Esophagus muscularis mucosa (tissue), 4 donors: ENCODE data around the gene KRT86. TPM values are rescaled to one million over a fixed set of nuclear protein-coding genes. Genes with fewer than 3 reads are reported as not detected.

Source experiments
- DNase-seq: peaks from one replicate; pipeline ENCODE4 v3.0.0-alpha.2; 2017; ENCODE audit errors: extremely low spot score
- H3K27ac ChIP-seq, 4 donors: fragments of 200-600 bp; sonication (generic); replicated peaks in 1 of 4; 1 replicate in 3 of 4; 2 replicates in 1 of 4; pipeline ENCODE4 v1.5.1; 2016 to 2019; ENCODE audit warnings: mild to moderate bottlenecking in 1 of 4
- H3K27me3 ChIP-seq, 4 donors: fragments of 200-600 bp; sonication (generic); one replicate each; pipeline versions ENCODE4 v1.5.1 to v1.6.0; 2016 to 2019
- H3K36me3 ChIP-seq, 4 donors: fragments of 200-600 bp; sonication (generic); one replicate each; pipeline ENCODE4 v1.5.1; 2016 to 2019
- H3K4me1 ChIP-seq, 4 donors: fragments of 200-600 bp; sonication (generic); one replicate each; pipeline ENCODE4 v1.5.1; 2016 to 2019
- H3K4me3 ChIP-seq, 4 donors: fragments of 200-600 bp; sonication (generic); 1 replicate in 2 of 4; 2 replicates in 2 of 4; pipeline ENCODE4 v1.5.1; 2016 to 2019; ENCODE audit warnings: mild to moderate bottlenecking in 4 of 4, moderate library complexity in 1 of 4
- H3K9me3 ChIP-seq, 4 donors: fragments of 200-600 bp; sonication (generic); 1 replicate in 3 of 4; 2 replicates in 1 of 4; pipeline ENCODE4 v1.5.1; 2016 to 2019
- EP300 ChIP-seq: sonication (generic); formaldehyde crosslinking; IDR thresholded peaks from one replicate; pipeline ENCODE4 v1.6.1; 2017; ENCODE audit warnings: antibody characterized with exemption
- POLR2A ChIP-seq: fragments of 450-650 bp; IDR thresholded peaks from one replicate; pipeline ENCODE4 v1.6.1; 2017; ENCODE audit warnings: antibody characterized with exemption, moderate library complexity, mild to moderate bottlenecking, low read depth
- POLR2AphosphoS5 ChIP-seq, 2 donors: sonication (generic); formaldehyde crosslinking; IDR thresholded peaks; one replicate each; pipeline ENCODE4 v1.6.1; 2017; ENCODE audit warnings: antibody characterized with exemption in 2 of 2
- WGBS: methylation state at CpG from one replicate; pipeline ENCODE4 v1.1.5; 2018; 5-methylcytosine and 5-hydroxymethylcytosine counted together
- intact Hi-C: fragments of 100-400 bp; cut with DNase I; formaldehyde crosslinking; loops from one replicate; pipeline ENCODE4 v1.15.1; 2023
- total RNA-seq, 4 donors: library from RNA; depleted of rRNA; stranded (reverse); fragments of >200 nt; gene quantifications; one replicate each; pipeline versions ENCODE4 v1.1.0 to v1.2.1, GENCODE V29; 2016
- TF ChIP-seq, protein P1 (sequence below), 3 experiments: fragments of 200-600 bp in 2 of 3; fragments of 450-650 bp in 1 of 3; sonication (generic) in 2 of 3; IDR thresholded peaks; one replicate each; pipeline ENCODE4 v1.5.1; 2017 to 2019; ENCODE audit warnings: antibody characterized with exemption in 3 of 3, mild to moderate bottlenecking in 2 of 3, moderate library complexity in 1 of 3

Gene KRT86
- total RNA-seq, 4 donors from 2014 or later = 0.29 to 0.33 TPM; not detected in 2

DNA sequence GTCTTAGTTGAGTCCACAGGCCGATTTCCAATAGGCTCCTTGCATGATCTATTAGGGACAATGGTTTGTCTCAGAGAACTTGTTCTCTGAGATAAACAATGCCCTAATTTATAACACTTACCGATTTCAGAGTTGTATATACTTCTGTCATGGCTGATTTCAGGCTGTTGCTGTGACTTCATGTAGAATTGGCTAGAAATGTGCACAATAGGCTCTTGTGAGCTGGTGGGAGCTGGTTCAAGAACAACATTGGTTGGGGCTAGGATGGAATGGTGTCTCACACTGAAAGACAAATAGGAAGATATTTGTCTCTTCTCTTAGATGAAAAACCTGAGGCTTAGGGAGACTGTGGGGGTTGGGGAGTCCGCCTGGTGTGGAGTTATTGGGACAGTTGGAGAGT lies 6.7 kb upstream of the KRT86 start:
- no peak overlapping the region for H3K27ac ChIP-seq
- H3K36me3 ChIP-seq = no peaks in the 10 kb centered on the region
- no peaks in the 10 kb centered on the region for H3K9me3 ChIP-seq
- intact Hi-C loops = no loop called here
- TF ChIP-seq, protein P1, sequence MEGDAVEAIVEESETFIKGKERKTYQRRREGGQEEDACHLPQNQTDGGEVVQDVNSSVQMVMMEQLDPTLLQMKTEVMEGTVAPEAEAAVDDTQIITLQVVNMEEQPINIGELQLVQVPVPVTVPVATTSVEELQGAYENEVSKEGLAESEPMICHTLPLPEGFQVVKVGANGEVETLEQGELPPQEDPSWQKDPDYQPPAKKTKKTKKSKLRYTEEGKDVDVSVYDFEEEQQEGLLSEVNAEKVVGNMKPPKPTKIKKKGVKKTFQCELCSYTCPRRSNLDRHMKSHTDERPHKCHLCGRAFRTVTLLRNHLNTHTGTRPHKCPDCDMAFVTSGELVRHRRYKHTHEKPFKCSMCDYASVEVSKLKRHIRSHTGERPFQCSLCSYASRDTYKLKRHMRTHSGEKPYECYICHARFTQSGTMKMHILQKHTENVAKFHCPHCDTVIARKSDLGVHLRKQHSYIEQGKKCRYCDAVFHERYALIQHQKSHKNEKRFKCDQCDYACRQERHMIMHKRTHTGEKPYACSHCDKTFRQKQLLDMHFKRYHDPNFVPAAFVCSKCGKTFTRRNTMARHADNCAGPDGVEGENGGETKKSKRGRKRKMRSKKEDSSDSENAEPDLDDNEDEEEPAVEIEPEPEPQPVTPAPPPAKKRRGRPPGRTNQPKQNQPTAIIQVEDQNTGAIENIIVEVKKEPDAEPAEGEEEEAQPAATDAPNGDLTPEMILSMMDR (IDR thresholded peaks at IDR 0.05) = no peak
- no peak for TF ChIP-seq EP300
- TF ChIP-seq POLR2AphosphoS5 (IDR thresholded peaks at IDR 0.05) = no peak
- H3K27me3 ChIP-seq = peaks cover 0 to 6% (median 0%) of the 10 kb centered on the region in 4 donors
- H3K4me1 ChIP-seq = peaks cover 0 to 3% (median 0%) of the 10 kb centered on the region in 4 donors
- DNase-seq = no peak
- H3K4me3 ChIP-seq = no peak overlapping the region
- WGBS = 71% methylated on average over 3 of the region's 3 CpGs

DNA sequence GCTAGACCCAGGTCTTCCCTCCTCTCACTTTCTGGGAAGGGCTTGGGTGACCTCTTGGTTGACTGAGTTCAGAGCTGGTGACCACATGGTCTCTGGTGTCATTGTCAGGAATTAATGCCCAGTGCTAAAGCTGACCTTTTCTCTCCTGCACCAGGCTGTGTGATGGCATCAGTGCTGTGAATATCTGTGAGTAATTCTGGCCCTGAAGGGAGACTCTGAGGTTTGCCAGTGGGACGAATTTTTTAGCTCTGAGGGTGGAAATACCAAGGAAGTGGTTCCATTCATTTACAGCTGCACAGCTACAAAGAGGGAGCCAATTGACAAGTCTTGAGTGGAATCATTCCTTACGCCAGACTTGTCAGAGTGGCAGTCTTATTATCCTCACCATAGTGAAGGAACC lies 6.2 kb upstream of the KRT86 start:
- no peak overlapping the region for H3K4me3 ChIP-seq
- no peak for TF ChIP-seq POLR2AphosphoS5 (IDR thresholded peaks at IDR 0.05)
- TF ChIP-seq, protein P1 (IDR thresholded peaks at IDR 0.05) = no peak
- no peak for TF ChIP-seq EP300
- no peak for TF ChIP-seq POLR2A
- H3K27me3 ChIP-seq = peaks cover 0 to 6% (median 0%) of the 10 kb centered on the region in 4 donors
- no peak overlapping the region for H3K27ac ChIP-seq
- no peaks in the 10 kb centered on the region for H3K36me3 ChIP-seq
- intact Hi-C loops = no loop called here
- no peak for DNase-seq
- no peaks in the 10 kb centered on the region for H3K9me3 ChIP-seq
- peaks cover 0 to 3% (median 0%) of the 10 kb centered on the region in 4 donors for H3K4me1 ChIP-seq
- WGBS = 70% methylated on average over 2 of the region's 2 CpGs

DNA sequence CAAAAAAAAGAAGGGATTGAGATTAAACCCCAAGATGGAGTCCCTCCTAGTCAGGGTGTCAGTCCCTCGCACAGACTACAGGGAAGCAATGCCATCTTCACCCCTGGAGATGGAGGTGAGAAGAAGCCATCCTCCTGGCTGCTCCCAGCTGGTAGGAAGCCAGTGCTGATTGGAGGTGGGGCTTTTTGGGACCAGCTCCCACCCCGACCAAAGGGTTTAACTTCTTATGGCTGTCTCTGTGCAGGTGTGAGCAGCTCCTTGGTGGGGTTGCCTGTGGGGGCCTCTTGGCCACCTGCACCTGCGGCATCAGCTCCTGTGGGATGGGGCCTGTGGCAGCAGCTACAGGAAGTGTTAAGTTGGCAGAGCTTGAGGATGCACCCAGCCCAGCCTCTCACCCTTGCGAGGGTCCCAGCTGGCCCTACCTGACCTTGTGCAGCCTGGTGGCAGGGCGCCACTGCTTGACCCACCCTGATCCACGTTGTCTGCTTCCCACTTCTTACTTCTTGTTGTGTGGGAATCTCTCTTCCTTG lies 3.8 kb upstream of the KRT86 start:
- no peak for DNase-seq
- H3K36me3 ChIP-seq = no peaks in the 10 kb centered on the region
- TF ChIP-seq POLR2AphosphoS5 (IDR thresholded peaks at IDR 0.05) (no peak), POLR2A (no peak), EP300 (no peak)
- TF ChIP-seq, protein P1 (IDR thresholded peaks at IDR 0.05) = no peak
- H3K27ac ChIP-seq = no peak overlapping the region
- no peak overlapping the region for H3K4me3 ChIP-seq
- intact Hi-C loops = no loop called here
- H3K4me1 ChIP-seq = no peaks in the 10 kb centered on the region
- H3K9me3 ChIP-seq = no peaks in the 10 kb centered on the region
- WGBS = 87% methylated on average over 5 of the region's 6 CpGs
- H3K27me3 ChIP-seq = peaks cover 0 to 6% (median 0%) of the 10 kb centered on the region in 4 donors

DNA sequence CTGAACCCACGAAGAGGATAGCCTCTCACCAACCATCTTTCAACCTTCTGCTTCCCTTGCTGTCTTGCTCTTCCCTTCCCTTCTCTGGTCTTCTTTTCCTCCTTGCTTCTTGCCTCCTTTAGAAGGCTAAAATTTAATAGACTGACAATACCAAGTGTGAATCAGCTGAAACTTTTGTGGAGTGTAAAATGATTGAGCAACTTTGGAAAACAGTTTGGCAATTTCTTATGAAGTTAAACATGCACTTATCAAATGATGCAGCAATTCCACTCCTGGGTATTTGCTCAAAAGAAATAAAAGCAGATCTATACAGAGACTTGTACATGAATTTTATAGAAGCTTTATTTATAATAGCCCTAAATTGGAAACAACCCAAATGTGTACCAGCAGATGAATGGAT lies 3.3 kb upstream of the KRT86 start:
- Histone ChIP-seq H3K27me3 (peaks cover 0 to 6% (median 0%) of the 10 kb centered on the region in 4 donors), H3K36me3 (no peaks in the 10 kb centered on the region), H3K4me3 (no peak overlapping the region), H3K4me1 (no peaks in the 10 kb centered on the region), H3K27ac (no peak overlapping the region), H3K9me3 (no peaks in the 10 kb centered on the region)
- WGBS = 56% methylated on average over 1 of the region's 1 CpG
- TF ChIP-seq POLR2AphosphoS5 (IDR thresholded peaks at IDR 0.05) (no peak), EP300 (no peak), POLR2A (no peak)
- TF ChIP-seq, protein P1 (IDR thresholded peaks at IDR 0.05) = no peak
- intact Hi-C loops = no loop called here
- DNase-seq = no peak

DNA sequence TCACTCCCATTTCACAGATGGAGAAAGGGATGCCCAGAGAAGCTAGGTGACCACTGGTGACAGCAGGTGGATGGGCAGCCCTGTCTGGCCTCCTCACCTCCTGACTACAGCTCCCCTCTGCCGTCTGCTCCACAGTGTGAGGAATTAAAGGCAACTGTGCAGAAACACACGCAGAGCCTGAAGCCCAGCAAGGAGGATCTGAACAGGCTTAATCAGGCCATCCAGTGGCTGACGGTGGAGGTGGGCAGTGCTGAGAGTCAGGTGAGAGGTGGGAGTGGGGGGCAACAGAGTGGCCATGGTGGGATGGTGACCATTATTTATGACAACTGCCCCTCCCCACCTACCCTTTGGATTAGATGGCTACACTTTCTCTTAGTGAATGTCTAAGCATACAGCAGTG lies 1.2 kb downstream of the KRT86 start:
- H3K4me1 ChIP-seq = peaks cover 18 to 28% (median 24%) of the 10 kb centered on the region in 4 donors
- no peaks in the 10 kb centered on the region for H3K9me3 ChIP-seq
- TF ChIP-seq EP300 = no peak
- TF ChIP-seq, protein P1 (IDR thresholded peaks at IDR 0.05) = no peak
- TF ChIP-seq POLR2AphosphoS5 (IDR thresholded peaks at IDR 0.05) = no peak
- no peak for TF ChIP-seq POLR2A
- no peaks in the 10 kb centered on the region for H3K36me3 ChIP-seq
- intact Hi-C loops = loop anchor here (5.0 kb wide), 2 partner anchors 53 to 118 kb away; no protein-coding TSS in a partner anchor
- peaks cover 0 to 1% (median 0%) of the 10 kb centered on the region in 4 donors for H3K27me3 ChIP-seq
- DNase-seq = no peak
- H3K27ac ChIP-seq = no peak overlapping the region
- no peak overlapping the region for H3K4me3 ChIP-seq
- WGBS = 94% methylated on average over 3 of the region's 3 CpGs
